K562 (cell line): ENCODE data around the gene NDUFA13. TPM values are rescaled to one million over a fixed set of nuclear protein-coding genes. Genes with fewer than 3 reads are reported as not detected.
A peak's percentile ranks its signal among the peaks of the same experiment; 100 is the strongest.

ENCODE experiments used
- ATAC-seq: fragments of 200-7000 bp; cut with Tn5 transposase; 3 replicates; pipeline ENCODE4 v1.9.1; 2020; ENCODE audit warnings: moderate library complexity
- BruUV-seq: library from RNA; stranded (reverse); fragments of 400-500 nt; replicated peaks from 2 replicates; lab custom pipeline; 2021; lab: Mats Ljungman, UMichigan
- CTCF ChIA-PET: fragments of 300-600 bp; formaldehyde crosslinking; extraction: SDS; loops from one replicate; lab custom pipeline; 2021; ENCODE audit warnings: low intra/inter-chr PET ratio; lab: Yijun Ruan, JAX
- POLR2A ChIA-PET: fragments of 300-600, 350-650 bp; sonication (Branson Sonifier 250); formaldehyde crosslinking; extraction: SDS; loops from one replicate; lab custom pipeline; 2021; ENCODE audit warnings: antibody characterized with exemption, inconsistent platforms; lab: Yijun Ruan, JAX
- DNase-seq, 4 experiments: peaks; one replicate each; pipeline versions ENCODE4 v3.0.0 to v3.0.0-alpha.2; 2011 to 2018; ENCODE audit warnings: low spot score in 3 of 4, mixed read lengths in 3 of 4; ENCODE audit errors: extremely low read depth in 1 of 4
- FAIRE-seq: peaks from 2 replicates; lab custom pipeline; 2011; peaks lifted over from hg19 to GRCh38; lab: Jason Lieb, UNC
- H2AFZ ChIP-seq: 2 replicates; pipeline ENCODE4 v1.6.0; 2011; ENCODE audit warnings: low read depth, low read length, control low read depth, inconsistent platforms
- H3K27ac ChIP-seq: fragments of 200-600 bp; 3 replicates; pipeline ENCODE4 v1.8.0; 2011; ENCODE audit warnings: low read depth, mild to moderate bottlenecking, control low read depth, inconsistent platforms, low read length, moderate library complexity, mixed read lengths; ENCODE audit errors: extremely low read depth
- H3K27me3 ChIP-seq, 2 experiments: fragments of 300-600 bp in 1 of 2; 2 replicates in 1 of 2; 3 replicates in 1 of 2; pipeline versions ENCODE4 v1.6.0 to v1.8.0; 2011; ENCODE audit warnings: inconsistent platforms in 2 of 2, low read length in 2 of 2, mild to moderate bottlenecking in 1 of 2, mixed read lengths in 1 of 2, moderate library complexity in 1 of 2; ENCODE audit not compliant: control insufficient read depth in 2 of 2, insufficient read depth in 2 of 2
- H3K36me3 ChIP-seq: fragments of 300-600 bp; 3 replicates; pipeline ENCODE4 v1.8.0; 2011; ENCODE audit warnings: mild to moderate bottlenecking, low read length, inconsistent platforms; ENCODE audit not compliant: control insufficient read depth, insufficient read depth
- H3K4me1 ChIP-seq, 2 experiments: fragments of 200-600 bp in 1 of 2; replicated peaks in 1 of 2; 2 replicates in 1 of 2; 3 replicates in 1 of 2; pipeline versions ENCODE4 v1.5.1 to v1.8.0; 2011; ENCODE audit warnings: inconsistent platforms in 2 of 2, low read length in 2 of 2, mild to moderate bottlenecking in 1 of 2, mixed read lengths in 1 of 2, moderate library complexity in 1 of 2; ENCODE audit not compliant: control insufficient read depth in 2 of 2, insufficient read depth in 2 of 2
- H3K4me2 ChIP-seq: 2 replicates; pipeline ENCODE4 v1.6.1; 2011; ENCODE audit warnings: low read length, control low read depth, inconsistent platforms, mixed read lengths; ENCODE audit not compliant: insufficient read depth
- H3K4me3 ChIP-seq: fragments of 200-600 bp; sonication (generic), shearing (Covaris generic); 2 replicates; pipeline ENCODE4 v1.5.1; 2016; ENCODE audit warnings: control low read depth, inconsistent platforms
- H3K79me2 ChIP-seq: fragments of 200-600 bp; 3 replicates; pipeline ENCODE4 v1.8.0; 2011; ENCODE audit warnings: low read length, inconsistent platforms; ENCODE audit not compliant: control insufficient read depth, insufficient read depth
- H3K9ac ChIP-seq, 2 experiments: 2 replicates each; pipeline versions ENCODE4 v1.6.0 to v1.6.1; 2011; ENCODE audit warnings: low read depth in 2 of 2, low read length in 2 of 2, control low read depth in 1 of 2, inconsistent platforms in 1 of 2, mild to moderate bottlenecking in 1 of 2, mixed read lengths in 1 of 2; ENCODE audit not compliant: insufficient read depth in 1 of 2
- H3K9me1 ChIP-seq: one replicate; pipeline ENCODE4 v1.6.0; 2011; ENCODE audit warnings: inconsistent platforms, mild to moderate bottlenecking, low read length, moderate library complexity; ENCODE audit not compliant: control insufficient read depth, insufficient read depth
- H3K9me3 ChIP-seq: replicated peaks from 2 replicates; pipeline ENCODE4 v1.5.1; 2011; ENCODE audit warnings: low read depth, low read length, inconsistent platforms; ENCODE audit not compliant: control insufficient read depth, insufficient read depth
- H4K20me1 ChIP-seq: replicated peaks from 2 replicates; pipeline ENCODE4 v1.6.1; 2011; ENCODE audit warnings: low read length, inconsistent platforms, mixed read lengths; ENCODE audit not compliant: control insufficient read depth, insufficient read depth
- BRD4 ChIP-seq: fragments of 200-600 bp; sonication (generic); IDR thresholded peaks from 2 replicates; pipeline ENCODE4 v1.6.1; 2017; ENCODE audit warnings: inconsistent platforms
- ETV5 ChIP-seq: sonication (generic); formaldehyde crosslinking; IDR thresholded peaks from 2 replicates; pipeline ENCODE4 v1.4.0; 2020; ENCODE audit warnings: low read depth, mild to moderate bottlenecking, missing genetic modification reagents
- GATA2 ChIP-seq: sonication (generic); formaldehyde crosslinking; IDR thresholded peaks from 2 replicates; pipeline ENCODE4 v1.4.0; 2020; ENCODE audit warnings: mild to moderate bottlenecking, missing genetic modification reagents
- PHF21A ChIP-seq: fragments of 450-650 bp; IDR thresholded peaks from 2 replicates; pipeline ENCODE4 v1.6.1; 2017; ENCODE audit warnings: low read depth, borderline replicate concordance
- POLR2G ChIP-seq: fragments of 200-400 bp; formaldehyde crosslinking; IDR thresholded peaks from 2 replicates; pipeline ENCODE4 v1.6.1; 2017; ENCODE audit warnings: low read depth, mild to moderate bottlenecking, antibody characterized with exemption, low read length, moderate library complexity
- RBM22 ChIP-seq: fragments of 200-400 bp; formaldehyde crosslinking; IDR thresholded peaks from 2 replicates; pipeline ENCODE4 v1.6.1; 2018; ENCODE audit warnings: low read length, low read depth; ENCODE audit not compliant: poor library complexity, severe bottlenecking
- SUPT5H ChIP-seq: fragments of 450-650 bp; IDR thresholded peaks from 2 replicates; pipeline ENCODE4 v1.6.1; 2016
- ZNF766 ChIP-seq: fragments of 200-800 bp; sonication (Bioruptor generic); conservative IDR thresholded peaks from 2 replicates; pipeline ENCODE4 v1.6.1; 2016; ENCODE audit warnings: missing genetic modification characterization, missing compliant biosample characterization
- WGBS: fragments of 100-300 bp; shearing (Covaris generic); methylation state at CpG from one replicate; pipeline ENCODE4 v1.1.6; 2016; ENCODE audit warnings: low coverage, mixed read lengths; ENCODE audit not compliant: insufficient coverage; ENCODE audit errors: missing lambda C conversion rate; 5-methylcytosine and 5-hydroxymethylcytosine counted together
- in situ Hi-C: fragments of 300-500 bp; cut with MboI; formaldehyde crosslinking; loops from 4 replicates; pipeline ENCODE4 v1.15.0; 2018; ENCODE audit warnings: inconsistent platforms, mixed read lengths
- intact Hi-C: fragments of 100-400 bp; cut with micrococcal nuclease; formaldehyde crosslinking; loops from 2 replicates; pipeline ENCODE4 v1.14.2; 2022
- polyA plus RNA-seq, 8 experiments: library from polyadenylated mRNA; depleted of rRNA in 4 of 8; stranded (reverse) in 5 of 8; unstranded in 3 of 8; fragments of >200 nt; fragmentation: Nextera tagmentation in 2 of 8; fragmentation: Illumina TruSeq in 1 of 8; extraction: Ambion mirVana in 2 of 8; extraction: Trizol in 1 of 8; gene quantifications; 2 replicates each; pipeline versions ENCODE4 v1.2.1 to v1.2.3, GENCODE V29; 2011 to 2014; ENCODE audit warnings: inconsistent platforms in 1 of 8, missing spikeins in 1 of 8
- total RNA-seq, 7 experiments: library from RNA; depleted of rRNA in 6 of 7; stranded (reverse); fragments of >200 nt in 6 of 7; fragmentation: Illumina TruSeq in 2 of 7; extraction: Trizol in 2 of 7; gene quantifications; 2 replicates each; pipeline versions ENCODE4 v1.2.1 to v1.2.3, GENCODE V29; 2011 to 2021; ENCODE audit warnings: low replicate concordance in 1 of 7
- TF ChIP-seq, protein P1 (sequence below): sonication (generic); formaldehyde crosslinking; IDR thresholded peaks from 2 replicates; pipeline ENCODE4 v1.4.0; 2020; ENCODE audit warnings: mild to moderate bottlenecking, missing genetic modification reagents
- TF ChIP-seq, protein P2 (sequence below): sonication (generic); formaldehyde crosslinking; IDR thresholded peaks from 2 replicates; pipeline ENCODE4 v1.9.0; 2022; ENCODE audit warnings: mild to moderate bottlenecking, missing genetic modification reagents

Gene NDUFA13
- total and polyA plus RNA-seq, 9 of the 15 experiments (the other 6 are each of a cell fraction or from before 2014, with no cell fraction given) = 146 to 596 (median 429) TPM

DNA sequence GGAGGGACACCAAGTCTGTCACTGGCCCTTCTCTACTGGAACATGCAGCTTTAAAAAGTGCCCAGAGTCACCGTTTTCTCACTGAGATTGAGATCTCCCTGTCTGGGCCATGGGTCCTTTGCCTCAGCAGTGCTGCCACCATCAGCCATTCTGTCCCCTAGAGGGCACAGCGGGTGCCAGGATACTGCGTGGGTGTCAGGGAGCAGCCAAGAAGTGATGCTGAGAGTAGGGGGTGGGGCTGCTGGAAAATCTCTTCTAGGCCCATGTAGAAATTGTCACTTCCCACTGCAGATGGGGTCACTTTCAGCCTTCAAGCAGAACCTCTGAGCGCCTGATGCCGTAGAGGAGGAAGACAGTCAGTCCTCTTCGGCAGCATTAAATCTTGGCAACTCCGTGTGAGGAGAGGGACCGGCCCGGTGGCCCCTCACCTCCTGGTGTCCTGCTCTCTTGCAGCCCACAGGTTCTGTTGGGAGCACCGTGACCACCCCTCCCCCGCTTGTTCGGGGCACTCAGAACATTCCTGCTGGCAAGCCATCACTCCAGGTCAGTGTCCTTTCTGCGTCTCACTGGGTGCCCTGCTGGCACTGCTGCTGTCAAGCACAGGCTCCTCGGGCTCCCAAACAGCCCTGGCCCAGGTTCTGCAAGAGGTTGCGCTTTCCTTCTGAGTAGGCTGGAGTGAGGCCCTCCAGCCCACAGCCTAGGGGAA lies 22.0 kb upstream of the NDUFA13 start (continued):
- TF ChIP-seq, protein P1, sequence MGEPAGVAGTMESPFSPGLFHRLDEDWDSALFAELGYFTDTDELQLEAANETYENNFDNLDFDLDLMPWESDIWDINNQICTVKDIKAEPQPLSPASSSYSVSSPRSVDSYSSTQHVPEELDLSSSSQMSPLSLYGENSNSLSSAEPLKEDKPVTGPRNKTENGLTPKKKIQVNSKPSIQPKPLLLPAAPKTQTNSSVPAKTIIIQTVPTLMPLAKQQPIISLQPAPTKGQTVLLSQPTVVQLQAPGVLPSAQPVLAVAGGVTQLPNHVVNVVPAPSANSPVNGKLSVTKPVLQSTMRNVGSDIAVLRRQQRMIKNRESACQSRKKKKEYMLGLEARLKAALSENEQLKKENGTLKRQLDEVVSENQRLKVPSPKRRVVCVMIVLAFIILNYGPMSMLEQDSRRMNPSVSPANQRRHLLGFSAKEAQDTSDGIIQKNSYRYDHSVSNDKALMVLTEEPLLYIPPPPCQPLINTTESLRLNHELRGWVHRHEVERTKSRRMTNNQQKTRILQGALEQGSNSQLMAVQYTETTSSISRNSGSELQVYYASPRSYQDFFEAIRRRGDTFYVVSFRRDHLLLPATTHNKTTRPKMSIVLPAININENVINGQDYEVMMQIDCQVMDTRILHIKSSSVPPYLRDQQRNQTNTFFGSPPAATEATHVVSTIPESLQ (CRISPR knock-in tag) = no peak
- TF ChIP-seq PHF21A (no peak), ETV5 (CRISPR knock-in tag) (no peak), SUPT5H (no peak), GATA2 (no peak)

DNA sequence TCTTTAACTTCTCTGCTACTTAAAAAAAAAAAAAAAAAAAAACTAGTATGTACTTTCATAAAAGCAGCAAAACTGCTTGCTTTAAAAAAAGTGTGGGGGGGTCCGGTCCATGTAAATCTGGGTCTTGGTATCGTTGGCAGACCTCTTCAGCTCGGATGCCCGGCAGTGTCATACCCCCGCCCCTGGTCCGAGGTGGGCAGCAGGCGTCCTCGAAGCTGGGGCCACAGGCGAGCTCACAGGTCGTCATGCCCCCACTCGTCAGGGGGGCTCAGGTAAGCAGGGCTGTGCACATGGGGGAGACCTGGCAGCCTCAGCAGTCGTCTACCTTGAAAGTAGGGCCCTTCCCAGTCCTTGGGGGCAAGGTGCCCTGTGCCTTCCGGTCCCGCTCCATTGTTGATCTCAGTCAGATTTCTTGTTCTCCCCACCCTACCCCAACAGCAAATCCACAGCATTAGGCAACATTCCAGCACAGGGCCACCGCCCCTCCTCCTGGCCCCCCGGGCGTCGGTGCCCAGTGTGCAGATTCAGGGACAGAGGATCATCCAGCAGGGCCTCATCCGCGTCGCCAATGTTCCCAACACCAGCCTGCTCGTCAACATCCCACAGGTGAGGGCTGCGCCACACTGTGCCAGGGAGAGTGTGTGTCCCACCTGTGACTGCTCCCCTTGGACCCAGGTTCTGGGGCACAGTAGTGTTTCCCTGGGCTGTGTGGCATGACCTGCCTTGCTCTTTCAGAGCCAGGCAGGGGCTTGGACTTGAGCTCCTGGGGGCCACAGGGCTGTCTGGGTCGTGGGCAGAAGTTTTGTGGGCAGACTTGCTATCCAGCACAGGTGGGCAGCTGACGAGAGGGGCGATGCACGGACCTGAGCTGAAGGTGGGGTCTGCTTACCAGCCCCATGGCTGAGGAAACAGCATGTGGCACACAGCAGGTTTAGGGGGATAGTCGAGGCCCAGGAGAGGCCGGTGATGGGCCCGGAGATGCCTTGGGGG lies 20.1 kb upstream of the NDUFA13 start:
- 96% methylated on average over 23 of the region's 30 CpGs for WGBS
- Histone ChIP-seq H3K27ac (no peak overlapping the region), H3K36me3 (peaks cover 97% of the 10 kb centered on the region), H4K20me1 (peaks cover 16% of the 10 kb centered on the region), H2AFZ (no peak overlapping the region), H3K4me2 (no peak overlapping the region), H3K27me3 (no peaks in the 10 kb centered on the region), H3K79me2 (peaks cover 32% of the 10 kb centered on the region), H3K9ac (no peak overlapping the region), H3K9me1 (no peaks in the 10 kb centered on the region), H3K4me1 (peaks cover 0 to 29% of the 10 kb centered on the region in 2 experiments; a peak in 2 of 5 replicates)
- ATAC-seq = no peak
- BruUV-seq = no TSS peak
- intact Hi-C loops = no loop called here
- CTCF ChIA-PET = no interaction called here
- in situ Hi-C loops = no loop called here
- TF ChIP-seq BRD4 (no peak), ZNF766 (CRISPR knock-in tag) (no peak), POLR2G (peak; percentile 56), RBM22 (peak; percentile 81)
- TF ChIP-seq, protein P2, sequence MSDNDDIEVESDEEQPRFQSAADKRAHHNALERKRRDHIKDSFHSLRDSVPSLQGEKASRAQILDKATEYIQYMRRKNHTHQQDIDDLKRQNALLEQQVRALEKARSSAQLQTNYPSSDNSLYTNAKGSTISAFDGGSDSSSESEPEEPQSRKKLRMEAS (CRISPR knock-in tag) = peak; percentile 21; the same call in 1 of the 2 replicates
- TF ChIP-seq, all 486 proteins: peak for 3
- FAIRE-seq = no peak
- no peaks in the 10 kb centered on the region for H3K9me3 ChIP-seq
- POLR2A ChIA-PET = interaction anchor here (0.6 to 1.0 kb wide), 2 partner anchors 94 to 149 kb away, joined by 3 read pairs; no protein-coding TSS in a partner anchor
- DNase-seq = no peak
- no peak overlapping the region for H3K4me3 ChIP-seq
